Measurements from ENCODE around the gene LRRC28.

The LRRC28 gene

GRCh38 chr15:99250857-99251841 is at the start of gene LRRC28:
LRRC28 (plus strand) TSS chr15:99251481; CDS start chr15:99255958, 4,477 bp downstream.
- peak; percentile 98 for DNase-seq (ENCODE audit: low read depth)
- in situ Hi-C loops (cut with HindIII; ENCODE audit: low sequenced_read_pairs) = no loop called here
- peak within 1 kb of the TSS; percentile 59 for H3K4me3 ChIP-seq (ENCODE audit: low read depth, low read length)
- TF ChIP-seq CTCF (IDR thresholded peaks at IDR 0.05; ENCODE audit: low read depth, low read length, missing control alignments) = no peak

GRCh38 chr15:99202176-99202552 is 49.1 kb upstream of the LRRC28 start:
- TF ChIP-seq CTCF (IDR thresholded peaks at IDR 0.05; ENCODE audit: low read depth, low read length, missing control alignments) = no peak
- in situ Hi-C loops (cut with HindIII; ENCODE audit: low sequenced_read_pairs) = loop anchor here (25.0 kb wide), 1 partner anchor 415 kb away; no protein-coding TSS in a partner anchor
- H3K4me3 ChIP-seq (ENCODE audit: low read depth, low read length) = no peak overlapping the region
- DNase-seq (ENCODE audit: low read depth) = no peak

DNA sequence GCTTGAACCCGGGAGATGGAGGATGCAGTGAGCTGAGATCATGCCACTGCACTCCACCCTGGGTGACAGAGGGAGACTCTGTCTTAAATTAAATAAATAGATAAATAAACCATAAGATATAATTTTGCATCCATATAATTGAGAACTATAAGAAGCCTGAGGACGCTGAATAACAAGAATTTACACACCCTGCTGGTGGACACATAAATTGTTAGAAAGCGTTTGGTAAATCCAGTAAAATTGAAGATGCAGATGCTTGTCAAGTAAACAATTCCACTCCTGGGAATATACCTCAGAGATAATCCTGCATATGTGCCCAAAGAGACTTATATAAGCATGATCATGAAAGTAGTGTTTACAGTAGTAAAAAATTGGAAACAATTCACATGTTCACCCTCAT is 43.6 kb upstream of the LRRC28 start:
- no peak for DNase-seq (ENCODE audit: low read depth)
- TF ChIP-seq CTCF (IDR thresholded peaks at IDR 0.05; ENCODE audit: low read depth, low read length, missing control alignments) = no peak
- in situ Hi-C loops (cut with HindIII; ENCODE audit: low sequenced_read_pairs) = loop anchor here (25.0 kb wide), 1 partner anchor 420 kb away; no protein-coding TSS in a partner anchor
- H3K4me3 ChIP-seq (ENCODE audit: low read depth, low read length) = no peak overlapping the region

DNA sequence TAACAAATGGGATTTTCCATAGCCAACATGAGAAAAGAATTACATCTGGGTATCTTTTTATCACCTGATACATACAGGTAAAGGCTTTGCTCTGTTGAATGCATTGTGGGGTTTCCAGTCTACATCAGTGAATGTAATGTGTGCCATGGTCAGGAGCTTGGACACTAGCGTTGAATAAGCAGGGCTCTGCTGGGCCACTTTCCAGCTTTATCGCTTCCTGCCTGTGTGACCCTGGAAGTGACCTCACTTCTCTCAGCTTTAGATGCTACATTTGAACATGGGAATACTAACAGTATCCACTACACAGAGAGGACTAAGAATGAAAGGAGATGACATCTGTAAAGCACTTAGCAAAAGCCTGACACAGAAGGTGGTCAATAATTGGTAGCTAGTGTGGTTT is 42.0 kb upstream of the LRRC28 start:
- in situ Hi-C loops (cut with HindIII; ENCODE audit: low sequenced_read_pairs) = loop anchor here (25.0 kb wide), 1 partner anchor 422 kb away; no protein-coding TSS in a partner anchor
- TF ChIP-seq CTCF (IDR thresholded peaks at IDR 0.05; ENCODE audit: low read depth, low read length, missing control alignments) = no peak
- H3K4me3 ChIP-seq (ENCODE audit: low read depth, low read length) = no peak overlapping the region
- no peak for DNase-seq (ENCODE audit: low read depth)

DNA sequence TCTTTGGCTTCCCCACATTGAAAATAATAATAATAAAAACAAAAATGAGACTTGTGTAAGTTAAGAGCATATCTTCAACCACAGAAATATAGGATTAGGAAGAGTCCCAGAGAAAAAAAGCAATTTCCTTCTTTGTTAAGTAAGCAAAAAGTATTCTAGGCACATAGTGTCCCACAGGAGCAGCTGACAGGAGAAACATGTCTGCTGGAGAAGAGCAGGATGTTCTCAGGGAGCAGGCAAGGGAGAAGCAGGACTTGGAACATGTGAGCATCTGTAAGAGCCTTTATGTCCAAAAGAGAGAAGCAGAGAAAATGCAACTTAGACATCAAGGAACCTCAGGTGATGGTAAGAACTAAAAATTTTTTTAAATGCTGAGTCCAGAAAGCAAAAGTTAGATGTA is 40.9 kb upstream of the LRRC28 start:
- no peak overlapping the region for H3K4me3 ChIP-seq (ENCODE audit: low read depth, low read length)
- in situ Hi-C loops (cut with HindIII; ENCODE audit: low sequenced_read_pairs) = loop anchor here (5.0 to 25.0 kb wide), 2 partner anchors 108 to 423 kb away; no protein-coding TSS in a partner anchor
- DNase-seq (ENCODE audit: low read depth) = no peak
- no peak for TF ChIP-seq CTCF (IDR thresholded peaks at IDR 0.05; ENCODE audit: low read depth, low read length, missing control alignments)

- no peak for DNase-seq (ENCODE audit: low read depth)
These were observed 39.4 kb upstream of the LRRC28 start for GRCh38 chr15:99211926-99212325.

More at GRCh38 chr15:99211926-99212325, 39.4 kb upstream of the LRRC28 start:
- in situ Hi-C loops (cut with HindIII; ENCODE audit: low sequenced_read_pairs) = loop anchor here (5.0 to 25.0 kb wide), 2 partner anchors 110 to 425 kb away; no protein-coding TSS in a partner anchor
- TF ChIP-seq CTCF (IDR thresholded peaks at IDR 0.05; ENCODE audit: low read depth, low read length, missing control alignments) = no peak
- no peak overlapping the region for H3K4me3 ChIP-seq (ENCODE audit: low read depth, low read length)

Data from astrocyte of the cerebellum (primary cell).